ENCODE results near the gene USP33. TPM values are rescaled to one million over a fixed set of nuclear protein-coding genes. Genes with fewer than 3 reads are reported as not detected.

Gene USP33
- total and polyA plus RNA-seq, 2 of the 13 experiments (the other 11 are each of a cell fraction or from before 2014, with no cell fraction given), result 32.0 to 49.1 TPM

- TF ChIP-seq ZNF335 (CRISPR knock-in tag; IDR thresholded peaks at IDR 0.05) (peak; percentile 97), GABPA (IDR thresholded peaks at IDR 0.05; ENCODE audit: low read depth, low read length) (peak; percentile 78), GABPA (CRISPR knock-in tag; IDR thresholded peaks at IDR 0.05; ENCODE audit: low read depth) (peak; percentile 96), ZMYM2 (CRISPR knock-in tag; IDR thresholded peaks at IDR 0.05) (no peak), CBFB (CRISPR knock-in tag; IDR thresholded peaks at IDR 0.05) (0 out of 2 replicates have a peak, but pooled peaks have one; percentile 44), IRF2 (CRISPR knock-in tag; IDR thresholded peaks at IDR 0.05) (peak; percentile 72), ZNF546 (CRISPR knock-in tag; conservative IDR thresholded peaks at IDR 0.05) (0 out of 2 replicates have a peak, but pooled peaks have one; percentile 29), PRPF4 (IDR thresholded peaks at IDR 0.05; ENCODE audit: low read depth, low read length, poor library complexity, severe bottlenecking) (no peak), SALL2 (CRISPR knock-in tag; IDR thresholded peaks at IDR 0.05) (no peak), ZNF276 (CRISPR knock-in tag; IDR thresholded peaks at IDR 0.05; ENCODE audit: low read depth) (peak; percentile 70; the same call in 1 of the 2 replicates), DNMT3B (CRISPR knock-in tag; conservative IDR thresholded peaks at IDR 0.05) (no peak), SMARCE1 (IDR thresholded peaks at IDR 0.05; ENCODE audit: borderline replicate concordance) (no peak), ZSCAN22 (CRISPR knock-in tag; IDR thresholded peaks at IDR 0.05) (no peak), ZNF33B (CRISPR knock-in tag; IDR thresholded peaks at IDR 0.05) (no peak), AHR (CRISPR knock-in tag; IDR thresholded peaks at IDR 0.05) (0 out of 2 replicates have a peak, but pooled peaks have one; percentile 44), EEA1 (CRISPR knock-in tag; IDR thresholded peaks at IDR 0.05; ENCODE audit: borderline replicate concordance) (no peak), POLR2AphosphoS2 (IDR thresholded peaks at IDR 0.05; ENCODE audit: low read depth, low read length) (no peak), ZNF792 (CRISPR knock-in tag; IDR thresholded peaks at IDR 0.05) (no peak), RERE (CRISPR knock-in tag; IDR thresholded peaks at IDR 0.05; ENCODE audit: low read depth) (no peak), JUNB (CRISPR knock-in tag; IDR thresholded peaks at IDR 0.05; ENCODE audit: borderline replicate concordance) (no peak), IRX3 (CRISPR knock-in tag; IDR thresholded peaks at IDR 0.05; ENCODE audit: borderline replicate concordance, low read depth) (0 out of 2 replicates have a peak, but pooled peaks have one; percentile 69), ZNF549 (CRISPR knock-in tag; IDR thresholded peaks at IDR 0.05) (no peak), TRIM22 (IDR thresholded peaks at IDR 0.05) (no peak), RBFOX2 (IDR thresholded peaks at IDR 0.05; ENCODE audit: low read depth, low read length) (peak; percentile 57; the same call in 1 of the 2 replicates)
These were observed 20.1 kb upstream of the USP33 start, which contains the start of gene MIGA1 (continued) for GRCh38 chr1:77779529-77780281.
